ENCODE measurements around the gene CCDC88B. TPM values are rescaled to one million over a fixed set of nuclear protein-coding genes. Genes with fewer than 3 reads are reported as not detected.

Gene CCDC88B
- total RNA-seq, 1 experiment from 2014 or later = 11.2 TPM

DNA sequence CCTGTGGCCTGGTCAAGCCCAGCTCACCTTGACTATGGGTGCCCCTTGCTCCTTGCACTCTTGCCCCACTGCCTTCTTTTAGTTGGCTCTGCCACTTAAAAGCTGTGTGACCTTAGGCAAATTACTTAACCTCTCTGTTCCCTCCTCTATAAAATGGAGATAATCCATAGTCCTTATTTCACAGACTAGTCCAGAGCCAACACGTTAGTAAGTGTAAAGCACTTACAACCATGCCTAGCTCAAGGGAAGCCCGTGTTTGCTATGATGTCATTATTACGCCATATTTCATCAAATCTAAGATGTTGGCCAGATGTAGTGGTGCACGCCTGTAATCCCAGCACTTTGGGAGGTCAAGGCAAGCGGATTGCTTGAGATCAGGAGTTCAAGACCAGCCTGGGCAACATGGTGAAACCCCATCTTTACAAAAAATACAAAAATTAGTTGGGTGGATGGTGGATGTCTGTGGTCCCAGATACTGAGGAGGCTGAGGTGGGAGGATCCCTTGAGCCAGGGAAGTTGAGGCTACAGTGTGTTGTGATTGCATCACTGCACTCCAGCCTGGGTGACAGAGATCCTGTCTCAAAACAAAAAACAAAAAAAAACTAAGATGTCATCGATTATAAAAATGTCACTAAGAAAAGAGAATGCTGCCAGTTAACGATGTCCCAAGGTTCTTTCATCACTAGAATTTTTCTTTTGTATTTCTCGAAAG lies 2.3 kb upstream of the CCDC88B start:
- Histone ChIP-seq H3K79me2 (ENCODE audit: insufficient read depth, low read length) (no peaks in the 10 kb centered on the region), H3K23me2 (ENCODE audit: insufficient read length, low read depth, low read length, poor library complexity, severe bottlenecking) (peaks cover 17% of the 10 kb centered on the region), H3K14ac (ENCODE audit: insufficient read depth, low read length) (no peak overlapping the region), H3K27ac (ENCODE audit: insufficient read length, low read depth, low read length) (no peak overlapping the region), H2AFZ (ENCODE audit: low read length) (no peak overlapping the region), H3K23ac (ENCODE audit: insufficient read length, low read depth, low read length) (no peak overlapping the region), H4K20me1 (ENCODE audit: control insufficient read depth, insufficient read depth, insufficient read length) (no peaks in the 10 kb centered on the region), H2BK15ac (ENCODE audit: low read depth, low read length) (no peak overlapping the region), H3K56ac (ENCODE audit: insufficient read length, low read depth, low read length) (no peak overlapping the region), H3K27me3 (ENCODE audit: insufficient read depth, low read length) (no peaks in the 10 kb centered on the region), H3T11ph (ENCODE audit: low read length) (no peak overlapping the region), H3K9ac (ENCODE audit: extremely low read depth, insufficient read length, low read length) (no peak overlapping the region), H3K79me1 (ENCODE audit: insufficient read depth, low read depth, low read length, poor library complexity, severe bottlenecking) (no peaks in the 10 kb centered on the region), H4K8ac (replicated peaks; ENCODE audit: insufficient read length, low read depth, low read length) (no peak overlapping the region), H2BK120ac (ENCODE audit: low read depth, low read length, poor library complexity, severe bottlenecking) (no peak overlapping the region), H2BK20ac (ENCODE audit: low read depth, low read length, poor library complexity, severe bottlenecking) (no peak overlapping the region), H3K4ac (ENCODE audit: low read depth, low read length) (no peak overlapping the region), H3K9me3 (ENCODE audit: control insufficient read depth, low read depth, low read length) (no peaks in the 10 kb centered on the region), H2AK5ac (ENCODE audit: insufficient read length, low read length) (no peak overlapping the region), H3K18ac (ENCODE audit: insufficient read length, low read depth, low read length) (no peak overlapping the region), H2BK12ac (ENCODE audit: insufficient read length, low read depth, low read length) (no peak overlapping the region), H3K4me2 (ENCODE audit: insufficient read depth, insufficient read length, low read length) (no peak overlapping the region), H4K5ac (ENCODE audit: insufficient read length, low read depth, low read length) (no peak overlapping the region), H4K91ac (ENCODE audit: insufficient read length, low read depth, low read length) (no peak overlapping the region), H3K4me1 (ENCODE audit: insufficient read depth, low read length) (no peaks in the 10 kb centered on the region; the same call in 1 of the 2 replicates), H2BK5ac (ENCODE audit: insufficient read length, low read length) (no peak overlapping the region)
- no peaks in the 10 kb centered on the region for H3K36me3 Mint-ChIP-seq (ENCODE audit: insufficient read depth in 1 of 3, low read depth in 3 of 3)
- no peak for DNase-seq
- H3K4me1 Mint-ChIP-seq = peaks cover 7 to 28% of the 10 kb centered on the region in 2 experiments
- no peak overlapping the region for H3K4me3 Mint-ChIP-seq
- peaks cover 17% of the 10 kb centered on the region for H3K27me3 Mint-ChIP-seq (ENCODE audit: low read depth)
- H3K27ac Mint-ChIP-seq = no peak overlapping the region
- WGBS (ENCODE audit: extremely low coverage, insufficient read length, low lambda C conversion rate) = no CpG with 5 or more reads among the region's 8 CpGs
- TF ChIP-seq CTCF (conservative IDR thresholded peaks at IDR 0.05) = no peak
- H3K9me3 Mint-ChIP-seq = no peaks in the 10 kb centered on the region

Data from H9 (cell line).